Natural killer cell (primary cell): ENCODE data around the gene WDR37. TPM values are rescaled to one million over a fixed set of nuclear protein-coding genes. Genes with fewer than 3 reads are reported as not detected.

ENCODE experiments used
- ATAC-seq, 3 donors: fragments of 150-1000 bp in 2 of 3; fragments of 200-7000 bp in 1 of 3; cut with Tn5 transposase; 1 replicate in 1 of 3; 2 replicates in 2 of 3; pipeline ENCODE4 v1.10.0; 2021; ENCODE audit warnings: mild to moderate bottlenecking in 2 of 3, moderate library complexity in 2 of 3
- DNase-seq, 2 donors: peaks; one replicate each; pipeline versions ENCODE4 v3.0.0 to v3.0.0-alpha.2; 2013 to 2021; ENCODE audit warnings: mixed read lengths in 1 of 2
- H3K27ac ChIP-seq: one replicate; pipeline ENCODE4 v1.5.1; 2013; ENCODE audit warnings: mild to moderate bottlenecking, low read length
- H3K27me3 ChIP-seq: one replicate; pipeline ENCODE4 v1.6.1; 2013; ENCODE audit warnings: low read length; ENCODE audit not compliant: control insufficient read depth, insufficient read depth
- H3K36me3 ChIP-seq: one replicate; pipeline ENCODE4 v1.6.1; 2013; ENCODE audit warnings: low read length; ENCODE audit not compliant: control insufficient read depth, insufficient read depth
- H3K4me1 ChIP-seq: one replicate; pipeline ENCODE4 v1.6.1; 2013; ENCODE audit warnings: low read length; ENCODE audit not compliant: control insufficient read depth, insufficient read depth
- H3K4me3 ChIP-seq: one replicate; pipeline ENCODE4 v1.5.1; 2013; ENCODE audit warnings: low read length
- H3K9me3 ChIP-seq: one replicate; pipeline ENCODE4 v1.6.1; 2013; ENCODE audit warnings: low read length; ENCODE audit not compliant: control insufficient read depth, insufficient read depth
- H3K27ac Mint-ChIP-seq, 2 donors: one replicate each; pipeline ENCODE4 v1.8.0; 2022; ENCODE audit warnings: mild to moderate bottlenecking in 2 of 2, mixed read lengths in 2 of 2, moderate library complexity in 1 of 2
- H3K27me3 Mint-ChIP-seq, 2 donors: one replicate each; pipeline ENCODE4 v1.8.0; 2022; ENCODE audit warnings: low read depth in 2 of 2, mixed read lengths in 2 of 2
- H3K36me3 Mint-ChIP-seq: one replicate; pipeline ENCODE4 v1.8.0; 2022; ENCODE audit warnings: mixed read lengths
- H3K4me1 Mint-ChIP-seq, 2 donors: one replicate each; pipeline ENCODE4 v1.8.0; 2022; ENCODE audit warnings: mixed read lengths in 2 of 2
- H3K4me3 Mint-ChIP-seq: one replicate; pipeline ENCODE4 v1.8.0; 2022; ENCODE audit warnings: mild to moderate bottlenecking, moderate library complexity, mixed read lengths
- H3K9me3 Mint-ChIP-seq, 2 donors: one replicate each; pipeline ENCODE4 v1.8.0; 2022; ENCODE audit warnings: mixed read lengths in 2 of 2
- WGBS: methylation state at CpG from one replicate; pipeline ENCODE4 v1.1.7; 2013; ENCODE audit warnings: missing lambda C conversion rate; ENCODE audit not compliant: insufficient coverage; 5-methylcytosine and 5-hydroxymethylcytosine counted together
- intact Hi-C: fragments of 100-400 bp; cut with micrococcal nuclease; formaldehyde crosslinking; loops from one replicate; pipeline ENCODE4 v1.14.2; 2022
- total RNA-seq, 4 donors: library from RNA; stranded (reverse); fragments of 120-200 nt in 1 of 4; gene quantifications; one replicate each; pipeline versions ENCODE4 v1.2.3 to v1.2.4, GENCODE V29; 2013 to 2022
- TF ChIP-seq, protein P1 (sequence below): fragments of 200-600 bp; IDR thresholded peaks from one replicate; pipeline ENCODE4 v1.8.0; 2022; ENCODE audit warnings: antibody characterized with exemption

Gene WDR37
- total RNA-seq, 3 donors from 2014 or later (not counting 1 experiment from before 2014, with no cell fraction given) = 56.3 to 59.6 (median 57.6) TPM

DNA sequence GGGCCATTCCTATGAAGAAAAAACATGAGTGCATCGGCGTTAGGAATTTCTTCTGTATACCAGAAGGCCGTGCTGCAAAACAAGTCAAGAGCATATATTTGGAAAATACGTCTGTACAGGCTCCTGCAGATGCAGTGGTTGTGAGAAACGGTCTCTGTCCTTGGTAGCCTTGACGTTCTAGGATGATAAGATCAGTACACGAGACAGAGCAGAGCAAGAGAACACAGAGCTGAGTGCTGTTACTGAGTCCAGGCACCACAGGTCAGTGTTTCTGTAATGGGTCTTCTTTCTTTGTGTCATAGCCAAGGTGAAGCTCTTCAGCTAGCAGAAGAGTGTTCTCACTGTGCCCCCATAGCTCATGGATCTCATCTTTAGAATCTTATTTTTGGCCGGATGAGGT, 62.8 kb downstream of the WDR37 start:
- Histone ChIP-seq H3K9me3 (no peaks in the 10 kb centered on the region), H3K27ac (no peak overlapping the region), H3K27me3 (no peaks in the 10 kb centered on the region), H3K4me1 (peaks cover 5% of the 10 kb centered on the region), H3K36me3 (peaks cover 79% of the 10 kb centered on the region), H3K4me3 (no peak overlapping the region)
- Mint-ChIP-seq H3K9me3 (no peaks in the 10 kb centered on the region), H3K36me3 (peaks cover 14% of the 10 kb centered on the region), H3K4me1 (peaks cover 49 to 53% of the 10 kb centered on the region in 2 donors), H3K4me3 (no peak overlapping the region), H3K27ac (no peak overlapping the region), H3K27me3 (no peaks in the 10 kb centered on the region)
- WGBS = 94% methylated on average over 8 of the region's 8 CpGs
- TF ChIP-seq, protein P1, sequence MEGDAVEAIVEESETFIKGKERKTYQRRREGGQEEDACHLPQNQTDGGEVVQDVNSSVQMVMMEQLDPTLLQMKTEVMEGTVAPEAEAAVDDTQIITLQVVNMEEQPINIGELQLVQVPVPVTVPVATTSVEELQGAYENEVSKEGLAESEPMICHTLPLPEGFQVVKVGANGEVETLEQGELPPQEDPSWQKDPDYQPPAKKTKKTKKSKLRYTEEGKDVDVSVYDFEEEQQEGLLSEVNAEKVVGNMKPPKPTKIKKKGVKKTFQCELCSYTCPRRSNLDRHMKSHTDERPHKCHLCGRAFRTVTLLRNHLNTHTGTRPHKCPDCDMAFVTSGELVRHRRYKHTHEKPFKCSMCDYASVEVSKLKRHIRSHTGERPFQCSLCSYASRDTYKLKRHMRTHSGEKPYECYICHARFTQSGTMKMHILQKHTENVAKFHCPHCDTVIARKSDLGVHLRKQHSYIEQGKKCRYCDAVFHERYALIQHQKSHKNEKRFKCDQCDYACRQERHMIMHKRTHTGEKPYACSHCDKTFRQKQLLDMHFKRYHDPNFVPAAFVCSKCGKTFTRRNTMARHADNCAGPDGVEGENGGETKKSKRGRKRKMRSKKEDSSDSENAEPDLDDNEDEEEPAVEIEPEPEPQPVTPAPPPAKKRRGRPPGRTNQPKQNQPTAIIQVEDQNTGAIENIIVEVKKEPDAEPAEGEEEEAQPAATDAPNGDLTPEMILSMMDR = no peak
- no peak for ATAC-seq
- intact Hi-C loops = no loop called here
- no peak for DNase-seq

DNA sequence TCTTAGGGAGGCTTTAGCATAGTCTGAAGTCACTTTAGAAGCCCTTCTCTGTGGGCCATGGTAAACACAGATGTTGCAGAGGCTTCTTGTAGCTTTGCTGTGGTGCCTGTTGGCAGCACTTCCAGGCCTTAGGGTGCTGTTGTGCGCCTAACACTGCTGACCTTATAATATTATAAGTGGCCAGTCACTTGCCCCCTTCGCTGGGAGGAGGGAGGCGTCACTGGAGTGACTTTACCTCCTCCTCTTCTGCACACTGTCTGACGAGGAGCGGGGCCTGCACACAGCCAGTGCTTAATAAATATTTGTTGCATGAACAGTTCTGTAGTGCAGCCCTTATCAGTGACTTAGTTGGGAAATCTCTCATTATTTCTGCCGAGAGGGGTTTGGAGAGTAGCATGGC, 63.3 kb downstream of the WDR37 start:
- TF ChIP-seq, protein P1 = no peak
- DNase-seq (no peak), ATAC-seq (no peak)
- intact Hi-C loops = no loop called here
- no peaks in the 10 kb centered on the region for H3K27me3 Mint-ChIP-seq
- Histone ChIP-seq H3K27ac (no peak overlapping the region), H3K27me3 (no peaks in the 10 kb centered on the region), H3K9me3 (no peaks in the 10 kb centered on the region), H3K36me3 (peaks cover 80% of the 10 kb centered on the region), H3K4me1 (peaks cover 5% of the 10 kb centered on the region), H3K4me3 (no peak overlapping the region)
- peaks cover 14% of the 10 kb centered on the region for H3K36me3 Mint-ChIP-seq
- WGBS = 100% methylated on average over 5 of the region's 6 CpGs
- peaks cover 52 to 53% of the 10 kb centered on the region in 2 donors for H3K4me1 Mint-ChIP-seq
- no peaks in the 10 kb centered on the region for H3K9me3 Mint-ChIP-seq
- H3K4me3 Mint-ChIP-seq = no peak overlapping the region
- H3K27ac Mint-ChIP-seq = peak overlapping the region in 1 of 2 donors; percentile 35

DNA sequence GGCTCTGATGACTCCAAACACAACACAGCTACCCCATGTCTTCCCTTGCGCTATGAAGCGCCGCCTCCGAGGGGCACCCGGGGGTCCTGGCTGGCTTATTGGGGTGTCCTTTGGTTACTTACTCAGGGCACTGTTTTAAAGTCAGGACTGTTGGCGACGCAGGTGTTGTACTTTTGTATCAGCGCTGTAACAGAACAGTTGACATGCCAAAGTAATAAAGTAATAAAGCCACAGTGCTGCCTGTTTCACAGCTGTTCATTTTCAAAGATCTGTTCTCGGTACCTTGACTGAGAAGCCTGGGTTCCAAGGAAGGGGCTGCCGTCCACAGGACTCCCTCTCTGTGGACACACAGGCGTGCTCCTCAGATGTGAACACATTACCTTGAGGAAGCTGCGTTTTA, 64.1 kb downstream of the WDR37 start:
- peak overlapping the region in 1 of 2 donors; percentile 35 for H3K27ac Mint-ChIP-seq
- H3K27me3 ChIP-seq = no peaks in the 10 kb centered on the region
- H3K27me3 Mint-ChIP-seq = no peaks in the 10 kb centered on the region
- H3K9me3 Mint-ChIP-seq = no peaks in the 10 kb centered on the region
- H3K4me3 ChIP-seq = no peak overlapping the region
- H3K36me3 ChIP-seq = peaks cover 83% of the 10 kb centered on the region
- H3K4me1 ChIP-seq = no peaks in the 10 kb centered on the region
- H3K4me3 Mint-ChIP-seq = no peak overlapping the region
- H3K9me3 ChIP-seq = no peaks in the 10 kb centered on the region
- DNase-seq (no peak), ATAC-seq (no peak)
- H3K27ac ChIP-seq = no peak overlapping the region
- intact Hi-C loops = no loop called here
- TF ChIP-seq, protein P1 = no peak
- H3K4me1 Mint-ChIP-seq = peaks cover 45 to 47% of the 10 kb centered on the region in 2 donors
- 89% methylated on average over 12 of the region's 12 CpGs for WGBS
- peaks cover 19% of the 10 kb centered on the region for H3K36me3 Mint-ChIP-seq

- ATAC-seq (no peak), DNase-seq (no peak)
- no peaks in the 10 kb centered on the region for H3K9me3 ChIP-seq
- 98% methylated on average over 22 of the region's 22 CpGs for WGBS
- TF ChIP-seq, protein P1 = no peak
- Mint-ChIP-seq H3K4me3 (no peak overlapping the region), H3K36me3 (peaks cover 20% of the 10 kb centered on the region), H3K9me3 (no peaks in the 10 kb centered on the region), H3K27ac (no peak overlapping the region), H3K27me3 (no peaks in the 10 kb centered on the region), H3K4me1 (peaks cover 40 to 42% of the 10 kb centered on the region in 2 donors)
- no peaks in the 10 kb centered on the region for H3K27me3 ChIP-seq
- intact Hi-C loops = no loop called here
- no peaks in the 10 kb centered on the region for H3K4me1 ChIP-seq
- H3K36me3 ChIP-seq = peaks cover 84% of the 10 kb centered on the region
- H3K27ac ChIP-seq = no peak overlapping the region
- H3K4me3 ChIP-seq = no peak overlapping the region
Observed at GRCh38 chr10:1120801-1121211, 64.6 kb downstream of the WDR37 start.
